Panc1 (cell line): ENCODE results near the gene UFD1. TPM values are rescaled to one million over a fixed set of nuclear protein-coding genes. Genes with fewer than 3 reads are reported as not detected.
"Not testable (repeated sequence)": the region's sequence is repeated elsewhere in the genome, so short reads cannot be mapped to it uniquely, and the experiment has no call there.

Experiments
- ATAC-seq: fragments of 200-7000 bp; cut with Tn5 transposase; 2 replicates; pipeline ENCODE4 v1.9.1; 2020; ENCODE audit warnings: mild to moderate bottlenecking, moderate library complexity
- BruUV-seq: library from RNA; stranded (reverse); fragments of 400-500 nt; replicated peaks from 2 replicates; lab custom pipeline; 2021; lab: Mats Ljungman, UMichigan
- CTCF ChIA-PET: fragments of 300-600 bp; sonication (Branson Sonifier 250); formaldehyde crosslinking; loops from one replicate; lab custom pipeline; 2022; ENCODE audit warnings: antibody characterized with exemption; lab: Charles Lee
- POLR2A ChIA-PET: fragments of 300-600 bp; sonication (Branson Sonifier 250); formaldehyde crosslinking; loops from one replicate; lab custom pipeline; 2022; ENCODE audit warnings: antibody characterized with exemption; lab: Charles Lee
- DNase-seq: peaks from one replicate; pipeline ENCODE4 v3.0.0-alpha.2; 2010; ENCODE audit warnings: low read depth, low spot score
- H3K27ac ChIP-seq: 2 replicates; pipeline ENCODE4 v1.5.1; 2011; ENCODE audit warnings: mild to moderate bottlenecking, low read length, inconsistent platforms
- H3K27me3 ChIP-seq: fragments of 200-500 bp; sonication (Bioruptor generic); 2 replicates; pipeline ENCODE4 v1.6.0; 2014; ENCODE audit warnings: low read length, inconsistent platforms; ENCODE audit not compliant: control insufficient read depth, insufficient read depth
- H3K36me3 ChIP-seq: fragments of 200-500 bp; sonication (Bioruptor generic); 2 replicates; pipeline ENCODE4 v1.5.1; 2014; ENCODE audit warnings: inconsistent platforms, mild to moderate bottlenecking, low read length, moderate library complexity; ENCODE audit not compliant: control insufficient read depth, insufficient read depth
- H3K4me1 ChIP-seq: 2 replicates; pipeline ENCODE4 v1.5.1; 2011; ENCODE audit warnings: inconsistent platforms, mild to moderate bottlenecking, low read length, moderate library complexity; ENCODE audit not compliant: control insufficient read depth, insufficient read depth
- H3K4me3 ChIP-seq, 2 experiments: 2 replicates each; pipeline ENCODE4 v1.5.1; 2011 to 2012; ENCODE audit warnings: low read depth in 2 of 2, low read length in 2 of 2, mild to moderate bottlenecking in 2 of 2, inconsistent platforms in 1 of 2, moderate library complexity in 1 of 2
- H3K9me3 ChIP-seq: fragments of 200-500 bp; sonication (Bioruptor generic); 2 replicates; pipeline ENCODE4 v1.5.1; 2014; ENCODE audit warnings: low read depth, mild to moderate bottlenecking, inconsistent platforms, low read length, moderate library complexity; ENCODE audit not compliant: control insufficient read depth, insufficient read depth
- CTCF ChIP-seq: fragments of 450-650 bp; IDR thresholded peaks from 2 replicates; pipeline ENCODE4 v1.5.1; 2017; ENCODE audit warnings: mild to moderate bottlenecking
- POLR2AphosphoS5 ChIP-seq: IDR thresholded peaks from 2 replicates; pipeline ENCODE4 v1.6.1; 2012; ENCODE audit warnings: mild to moderate bottlenecking, low read depth, low read length, moderate library complexity
- REST ChIP-seq, 2 experiments: IDR thresholded peaks; 2 replicates each; pipeline ENCODE4 v1.6.1; 2011 to 2012; ENCODE audit warnings: low read depth in 2 of 2, control low read depth in 1 of 2, low read length in 1 of 2, mild to moderate bottlenecking in 1 of 2, moderate library complexity in 1 of 2; ENCODE audit not compliant: insufficient read depth in 1 of 2
- SIN3A ChIP-seq: IDR thresholded peaks from 2 replicates; pipeline ENCODE4 v1.6.1; 2012; ENCODE audit warnings: low read depth, mild to moderate bottlenecking, low read length, moderate library complexity, borderline replicate concordance; ENCODE audit not compliant: insufficient read depth
- TCF7L2 ChIP-seq: IDR thresholded peaks from 2 replicates; pipeline ENCODE4 v1.6.1; 2011; ENCODE audit warnings: mild to moderate bottlenecking, low read depth, low read length, inconsistent platforms
- in situ Hi-C: cut with HindIII; loops from 2 replicates; pipeline ENCODE4 v1.10.0; 2016; ENCODE audit warnings: low sequenced_read_pairs, low pct_unique_long_range_greater_than_20kb
- intact Hi-C: fragments of 100-400 bp; cut with micrococcal nuclease; formaldehyde crosslinking; loops from one replicate; pipeline ENCODE4 v1.10.0; 2022; ENCODE audit not compliant: unreplicated experiment
- total RNA-seq: library from RNA; stranded (reverse); gene quantifications from one replicate; pipeline ENCODE4 v1.2.1, GENCODE V29; 2021; ENCODE audit not compliant: unreplicated experiment

The UFD1 gene
- total RNA-seq, 1 experiment from 2014 or later = 82.8 TPM

- H3K36me3 ChIP-seq, in situ Hi-C loops, CTCF ChIA-PET, H3K4me3 ChIP-seq, DNase-seq, ATAC-seq, intact Hi-C loops, H3K27me3 ChIP-seq, POLR2A ChIA-PET, BruUV-seq, H3K27ac ChIP-seq, H3K9me3 ChIP-seq: not testable (repeated sequence)
- H3K4me1 ChIP-seq = peaks cover 16% of the 10 kb centered on the region; the same call in 1 of the 2 replicates
Observed at GRCh38 chr22:19445279-19445982, 33.6 kb downstream of the UFD1 start.

- POLR2A ChIA-PET = no interaction called here
- no peak for ATAC-seq
- BruUV-seq = no TSS peak
- Histone ChIP-seq H3K36me3 (no peaks in the 10 kb centered on the region; the same call in none of the 2 replicates), H3K4me3 (no peak overlapping the region), H3K9me3 (no peaks in the 10 kb centered on the region), H3K4me1 (peaks cover 13% of the 10 kb centered on the region; the same call in 1 of the 2 replicates), H3K27ac (no peak overlapping the region), H3K27me3 (no peaks in the 10 kb centered on the region)
- DNase-seq = no peak
- TF ChIP-seq POLR2AphosphoS5 (no peak), CTCF (no peak), TCF7L2 (no peak)
- in situ Hi-C loops (no loop called here), intact Hi-C loops (no loop called here)
- CTCF ChIA-PET = no interaction called here
Observed at GRCh38 chr22:19443544-19444211, 35.3 kb downstream of the UFD1 start.

GRCh38 chr22:19442166-19442565, 36.8 kb downstream of the UFD1 start:
- BruUV-seq = no TSS peak
- TF ChIP-seq CTCF (no peak), POLR2AphosphoS5 (no peak), REST (IDR thresholded peaks at IDR 0.05; ENCODE audit: insufficient read depth in 1 of 2, low read depth in 2 of 2, low read length in 1 of 2) (no peak), TCF7L2 (no peak), SIN3A (no peak)
- H3K27me3 ChIP-seq = no peaks in the 10 kb centered on the region
- intact Hi-C loops = no loop called here
- DNase-seq = no peak
- in situ Hi-C loops = no loop called here
- ChIA-PET CTCF (no interaction called here), POLR2A (no interaction called here)
- no peak overlapping the region for H3K4me3 ChIP-seq
- peaks cover 7% of the 10 kb centered on the region; the same call in 1 of the 2 replicates for H3K4me1 ChIP-seq
- ATAC-seq = no peak
- H3K36me3 ChIP-seq = no peaks in the 10 kb centered on the region; the same call in none of the 2 replicates
- no peak overlapping the region for H3K27ac ChIP-seq
- H3K9me3 ChIP-seq = no peaks in the 10 kb centered on the region
